HG02678 (cell line): ENCODE data around the gene VPS8.

ENCODE experiments used
- ATAC-seq: cut with Tn5 transposase; IDR thresholded peaks from one replicate; pipeline ENCODE4 v1.9.1; 2021; ENCODE audit warnings: mild to moderate bottlenecking, moderate library complexity; ENCODE audit not compliant: unreplicated experiment

VPS8 gene

GRCh38 chr3:185079625-185080024 is 267.7 kb downstream of the VPS8 start:
- no peak for ATAC-seq

GRCh38 chr3:185081521-185081920 is 269.6 kb downstream of the VPS8 start:
- no peak for ATAC-seq

- no peak for ATAC-seq
Measured at GRCh38 chr3:185082149-185082548, 270.2 kb downstream of the VPS8 start.

- no peak for ATAC-seq
Measured at GRCh38 chr3:185082829-185083228, 270.9 kb downstream of the VPS8 start.

DNA sequence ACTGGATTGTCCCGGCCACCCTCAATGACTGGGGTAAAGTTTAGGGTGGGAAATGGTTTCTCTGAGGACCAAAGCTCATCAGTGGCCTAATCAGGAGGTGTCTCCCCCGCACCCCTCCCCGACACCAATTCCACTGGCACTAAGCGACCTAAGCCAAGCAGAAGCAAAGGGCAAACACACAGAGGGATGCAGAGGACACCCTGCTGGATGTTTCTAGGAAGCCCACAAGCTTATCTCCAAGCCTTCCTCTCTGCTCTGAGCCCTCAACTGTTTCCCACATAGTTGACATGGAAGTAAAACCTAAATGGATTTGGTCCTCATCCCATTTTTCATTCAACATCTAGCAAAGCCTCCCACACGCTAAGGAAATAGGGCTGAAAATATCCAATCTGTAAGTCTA is 272.4 kb downstream of the VPS8 start:
- no peak for ATAC-seq

DNA sequence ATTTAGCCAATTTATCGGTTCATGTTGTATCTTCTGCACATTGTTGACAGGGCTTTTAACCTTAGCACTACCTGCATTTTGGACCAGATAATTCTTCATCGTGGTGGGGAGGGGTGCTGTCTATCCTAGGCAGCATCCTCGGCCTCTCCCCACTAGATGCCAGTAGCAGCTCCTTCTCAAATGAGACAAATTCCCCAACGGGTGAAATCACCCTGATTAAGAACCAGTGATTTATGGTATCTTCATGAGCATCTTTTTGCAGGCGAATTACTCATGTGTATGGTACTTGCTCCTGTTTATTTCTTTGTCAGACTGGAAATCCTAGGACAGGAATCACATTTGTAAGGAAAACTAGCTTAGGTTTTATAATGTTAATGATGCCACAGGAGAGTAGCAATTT is 272.9 kb downstream of the VPS8 start:
- ATAC-seq: no peak

GRCh38 chr3:185087419-185087818 is 275.5 kb downstream of the VPS8 start:
- no peak for ATAC-seq

DNA sequence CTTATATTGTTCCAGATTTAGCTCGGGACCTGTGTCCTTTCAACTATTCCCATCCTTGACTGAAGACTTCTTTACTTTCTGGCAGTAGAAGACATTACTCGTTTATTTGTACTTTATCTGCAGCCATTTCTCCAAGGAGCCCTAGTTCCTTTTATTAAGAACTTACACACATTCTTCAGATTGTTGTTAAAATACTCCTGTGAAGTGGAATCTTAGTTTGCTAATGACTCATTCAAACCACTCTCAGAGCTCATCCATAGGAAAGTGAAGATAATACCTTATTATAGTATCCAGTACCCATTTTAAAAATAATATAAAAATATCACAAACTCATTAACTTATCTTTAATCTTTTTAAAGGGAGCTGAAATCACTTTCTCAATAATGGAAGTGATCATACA is 277.4 kb downstream of the VPS8 start:
- ATAC-seq: no peak

GRCh38 chr3:185089751-185090150 is 277.8 kb downstream of the VPS8 start:
- no peak for ATAC-seq

DNA sequence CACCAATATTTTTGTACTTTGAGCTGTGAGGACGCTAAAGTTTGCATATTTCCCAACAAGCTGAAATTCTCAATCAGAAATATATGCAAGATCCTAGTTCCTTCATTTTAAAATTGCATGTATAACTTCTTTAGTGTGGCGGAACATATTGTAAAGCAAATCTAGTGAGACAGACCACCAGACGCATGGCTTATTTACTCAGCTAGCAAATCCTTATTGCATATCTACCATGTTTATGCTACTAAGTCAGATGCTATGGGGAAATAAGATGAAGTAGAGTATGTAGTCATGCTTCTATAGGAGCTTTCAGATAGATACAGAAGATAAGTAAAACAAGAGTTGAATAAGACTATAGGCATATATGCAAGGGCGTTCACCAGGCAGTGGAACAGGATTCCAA is 278.8 kb downstream of the VPS8 start:
- ATAC-seq: no peak

DNA sequence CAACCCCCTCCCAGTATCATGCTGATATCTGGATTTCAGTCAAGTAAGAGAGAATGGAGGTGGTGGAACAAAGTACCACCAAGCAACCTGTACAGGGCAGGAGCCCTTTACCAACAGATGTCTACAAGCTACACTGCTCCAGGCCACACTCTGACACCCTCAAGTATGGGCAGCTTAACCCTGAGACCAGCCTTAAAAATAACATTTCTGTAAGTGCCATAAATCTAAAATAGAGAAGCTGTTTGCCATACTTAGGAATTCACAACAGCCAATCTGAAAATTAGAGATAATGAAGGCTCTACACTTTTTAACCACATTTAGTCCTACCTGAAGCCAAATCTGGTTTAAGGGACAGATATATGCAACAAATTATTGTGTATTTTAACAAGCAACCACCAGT is 281.1 kb downstream of the VPS8 start:
- ATAC-seq: no peak

DNA sequence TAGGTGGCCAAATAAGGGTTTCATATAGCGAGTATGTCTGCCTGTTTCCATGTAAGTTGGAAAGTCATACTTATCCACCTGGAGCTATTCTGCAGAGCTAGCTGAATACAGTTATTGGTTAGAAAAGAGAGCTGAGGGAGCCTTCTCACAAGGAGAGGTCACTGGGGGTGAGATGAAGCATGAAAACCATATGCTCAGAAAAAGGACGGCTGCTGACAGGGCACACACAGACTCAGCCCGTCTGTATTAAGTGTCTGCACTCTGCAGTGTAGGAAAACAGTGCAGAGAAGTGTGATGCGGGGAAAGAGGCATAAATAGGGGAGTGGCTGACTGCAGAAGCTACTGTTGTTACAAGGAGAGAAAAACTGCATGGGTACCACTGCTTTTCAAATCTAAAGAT is 282.7 kb downstream of the VPS8 start:
- no peak for ATAC-seq
